BLaER1 (cell line): Measurements from ENCODE around the gene RGS11.
"Not testable (repeated sequence)": the region's sequence is repeated elsewhere in the genome, so short reads cannot be mapped to it uniquely, and the experiment has no call there.

Source experiments
- H3K27ac ChIP-seq: shearing (Covaris generic); formaldehyde crosslinking; 2 replicates; pipeline ENCODE4 v1.8.1; 2022
- H3K27me3 ChIP-seq: shearing (Covaris generic); formaldehyde crosslinking; 2 replicates; pipeline ENCODE4 v1.8.1; 2022
- H3K36me3 ChIP-seq: shearing (Covaris generic); formaldehyde crosslinking; 2 replicates; pipeline ENCODE4 v1.8.1; 2022
- H3K4me1 ChIP-seq: shearing (Covaris generic); formaldehyde crosslinking; 2 replicates; pipeline ENCODE4 v1.8.1; 2022
- H3K4me2 ChIP-seq: shearing (Covaris generic); formaldehyde crosslinking; 2 replicates; pipeline ENCODE4 v1.8.1; 2022
- H3K4me3 ChIP-seq: shearing (Covaris generic); formaldehyde crosslinking; 2 replicates; pipeline ENCODE4 v1.8.1; 2022
- H3K9ac ChIP-seq: shearing (Covaris generic); formaldehyde crosslinking; 2 replicates; pipeline ENCODE4 v1.8.1; 2022
- H3K9me3 ChIP-seq: shearing (Covaris generic); formaldehyde crosslinking; 2 replicates; pipeline ENCODE4 v1.8.1; 2022
- H4K20me1 ChIP-seq: shearing (Covaris generic); formaldehyde crosslinking; 2 replicates; pipeline ENCODE4 v1.8.1; 2022
- Cebpa-rat ChIP-seq: shearing (Covaris generic); IDR thresholded peaks from 2 replicates; pipeline ENCODE4 v1.8.1; 2022

Gene RGS11

DNA sequence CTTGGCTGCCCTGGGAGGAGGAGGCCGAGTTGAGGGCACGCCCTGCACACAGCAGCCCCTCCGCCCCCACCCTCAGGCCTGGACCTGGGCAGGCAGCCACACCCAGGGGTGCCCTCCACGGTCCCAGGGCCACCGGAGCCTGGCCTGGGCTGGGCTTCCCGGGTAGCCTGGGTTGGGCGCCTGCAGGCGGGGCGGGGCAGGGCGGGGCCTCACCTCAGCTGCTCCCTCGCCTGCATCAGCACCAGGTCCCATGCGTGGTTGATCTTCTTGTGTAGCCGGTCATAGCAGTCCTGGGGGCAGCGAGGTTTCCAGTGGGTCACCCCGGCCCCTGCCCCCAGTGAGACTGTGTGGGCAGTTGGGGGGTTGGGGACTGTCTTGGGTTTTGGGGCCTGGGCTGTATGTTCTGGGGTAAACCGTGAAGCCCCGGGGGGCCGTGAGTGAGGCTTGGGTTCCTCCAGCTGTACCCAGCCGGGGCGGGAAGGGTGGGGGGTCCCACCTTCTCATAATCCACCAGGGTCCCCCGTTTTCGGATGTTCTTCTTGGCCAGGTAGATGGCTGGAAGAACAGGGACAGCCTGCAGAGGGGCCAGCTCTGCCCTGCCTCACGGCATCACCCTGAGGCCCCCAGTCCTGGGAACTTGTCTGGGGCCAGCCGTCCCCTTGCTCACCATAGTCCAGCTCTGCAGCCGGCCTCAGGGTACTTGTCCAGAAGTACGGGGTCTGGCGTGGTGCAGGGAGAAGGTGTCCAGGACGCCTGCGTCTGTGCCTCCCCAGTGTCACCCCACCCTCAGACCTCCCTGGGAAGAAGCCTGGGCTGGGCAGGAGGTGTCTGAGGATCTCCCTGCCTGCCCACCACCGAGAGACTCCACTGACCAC is 2.0 kb downstream of the RGS11 start:
- Histone ChIP-seq H3K9ac (no peak overlapping the region), H3K36me3 (no peaks in the 10 kb centered on the region), H3K4me2 (no peak overlapping the region), H3K4me3 (no peak overlapping the region), H3K27ac (no peak overlapping the region), H3K9me3 (no peaks in the 10 kb centered on the region), H3K27me3 (peaks cover 47% of the 10 kb centered on the region), H4K20me1 (peaks cover 14% of the 10 kb centered on the region; the same call in 1 of the 2 replicates), H3K4me1 (peaks cover 9% of the 10 kb centered on the region)
- TF ChIP-seq Cebpa-rat = no peak

DNA sequence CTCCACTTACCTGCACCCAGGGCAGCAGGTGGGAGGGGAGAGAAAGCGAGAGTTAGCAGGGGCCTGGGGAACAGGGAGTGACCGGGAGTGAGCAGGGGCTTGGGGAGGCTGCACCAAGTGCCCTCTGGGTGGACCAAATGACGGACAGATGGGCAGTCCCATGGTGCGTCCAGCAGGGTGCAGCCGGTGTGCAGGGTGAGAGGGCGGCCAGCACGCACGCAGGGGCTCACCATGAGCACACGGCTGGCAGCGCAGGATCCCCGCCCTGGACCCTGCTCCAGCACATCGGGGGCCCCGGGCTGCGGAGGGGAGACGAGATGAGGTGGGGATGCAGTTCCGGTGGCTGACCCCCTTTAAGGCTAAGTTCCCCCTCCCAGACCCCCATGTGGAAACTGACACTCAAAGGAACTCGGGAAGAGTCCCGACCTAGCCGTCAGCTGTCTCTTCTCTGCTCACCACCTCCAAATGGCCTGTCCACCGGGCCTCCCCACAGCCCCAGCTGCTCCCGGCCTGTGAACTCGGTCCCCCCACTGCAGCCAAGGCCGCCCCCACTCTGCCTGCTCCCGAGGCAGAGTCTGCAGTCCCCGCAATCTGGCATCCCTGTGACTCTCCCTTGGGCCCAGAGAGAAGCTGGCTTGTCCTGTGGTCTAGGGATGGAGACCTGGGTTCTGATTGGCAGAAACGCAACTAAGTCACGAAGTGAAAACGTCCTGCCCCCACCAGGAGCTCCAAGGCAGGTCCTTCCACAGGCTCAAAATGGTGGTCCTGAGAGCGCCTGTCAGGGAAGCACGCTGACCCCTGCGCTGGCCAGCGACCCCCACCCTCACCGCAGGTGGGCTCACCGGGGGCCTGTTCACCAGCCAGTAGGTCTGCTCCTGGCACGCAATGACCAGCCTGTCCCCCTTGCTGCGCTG is 2.9 kb downstream of the RGS11 start:
- Histone ChIP-seq H3K9me3 (no peaks in the 10 kb centered on the region), H3K36me3 (no peaks in the 10 kb centered on the region), H3K27me3 (peaks cover 44% of the 10 kb centered on the region), H3K9ac (no peak overlapping the region), H3K4me3 (no peak overlapping the region), H3K4me2 (no peak overlapping the region), H3K27ac (no peak overlapping the region), H4K20me1 (peaks cover 14% of the 10 kb centered on the region; the same call in 1 of the 2 replicates), H3K4me1 (peaks cover 7% of the 10 kb centered on the region)
- no peak for TF ChIP-seq Cebpa-rat

DNA sequence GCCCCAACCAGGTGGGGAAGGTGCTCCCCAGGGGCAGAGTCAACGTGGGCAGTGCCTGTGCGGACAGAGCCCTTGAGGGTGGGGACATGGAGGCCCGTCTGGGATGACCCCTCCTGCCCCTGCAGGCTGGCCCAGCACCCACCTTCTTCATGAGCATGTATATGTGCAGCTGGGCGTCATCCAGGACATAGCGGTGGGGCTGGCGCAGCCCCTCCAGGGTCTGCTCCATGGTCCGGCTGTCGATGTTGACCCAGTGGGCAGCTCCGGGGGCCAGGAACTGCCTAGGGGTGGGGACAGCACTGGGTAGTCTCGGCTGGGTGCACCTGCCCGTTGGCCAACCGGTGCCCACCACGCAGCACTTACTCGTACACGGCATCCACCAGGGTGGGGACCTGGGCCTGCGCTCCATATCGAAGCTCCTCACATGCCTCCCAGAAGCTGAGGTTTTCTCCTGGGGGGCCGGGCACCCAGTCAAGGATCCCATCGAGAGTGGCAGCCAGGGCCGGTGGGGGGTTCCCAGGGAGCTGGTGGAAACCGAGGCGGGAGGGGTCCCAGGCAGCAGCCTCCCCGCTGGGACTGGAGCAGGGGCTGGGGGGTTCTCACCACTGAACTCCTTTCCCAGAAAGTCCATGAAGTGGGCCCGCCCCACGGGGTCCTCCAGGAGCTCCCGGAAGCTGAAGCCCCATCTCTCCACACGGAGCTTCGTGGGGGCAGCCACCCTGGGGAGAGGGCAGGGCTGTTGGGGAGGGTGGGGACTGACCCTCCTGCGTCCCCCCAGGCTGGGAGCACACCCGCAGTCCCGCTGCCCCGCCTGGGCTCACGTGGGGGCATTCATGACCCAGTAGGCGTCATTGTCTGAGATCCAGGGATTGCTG is 5.1 kb downstream of the RGS11 start:
- H3K4me3 ChIP-seq = no peak overlapping the region
- H3K27ac ChIP-seq = no peak overlapping the region
- H3K9ac ChIP-seq = no peak overlapping the region

DNA sequence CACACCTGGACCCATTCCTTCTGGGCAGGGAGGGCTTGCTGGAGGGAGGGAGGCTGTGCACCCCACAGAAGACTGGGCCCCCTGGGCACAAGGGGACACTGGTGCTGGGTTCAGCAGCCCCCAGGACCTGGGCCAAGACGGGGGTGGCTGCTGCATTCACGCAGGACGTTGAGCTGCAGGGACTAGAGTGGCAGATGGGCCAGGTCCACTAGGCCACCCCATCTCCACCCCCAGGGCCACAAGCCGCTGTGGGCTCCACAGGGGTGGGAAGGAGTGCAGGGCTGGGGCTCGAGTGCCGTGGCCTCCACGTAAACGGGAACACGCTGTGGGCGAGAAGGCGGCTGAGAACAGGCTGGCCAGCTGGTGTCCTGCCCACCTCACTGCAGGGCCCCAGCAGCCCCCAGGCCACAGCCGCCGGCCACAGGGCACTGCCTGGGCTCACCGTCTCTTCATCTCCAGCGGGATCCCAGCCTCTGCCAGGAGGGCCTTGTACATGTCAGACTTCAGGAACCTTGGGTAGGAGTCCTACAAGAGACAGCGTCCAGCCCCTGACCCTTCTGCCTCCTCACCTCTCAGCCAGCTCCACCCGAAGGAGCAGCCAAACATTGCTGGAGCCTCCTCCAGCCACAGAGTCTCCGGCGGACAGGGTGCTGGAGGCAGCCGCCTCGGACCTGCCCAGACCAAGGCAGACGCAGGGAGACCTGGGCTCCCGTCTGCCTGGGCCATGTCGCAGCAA is 6.5 kb downstream of the RGS11 start:
- Histone ChIP-seq H4K20me1 (0 out of 2 replicates have a peak, but pooled peaks cover 6% of the 10 kb centered on the region), H3K36me3 (peaks cover 22% of the 10 kb centered on the region), H3K4me3 (no peak overlapping the region), H3K4me2 (no peak overlapping the region), H3K27ac (no peak overlapping the region), H3K27me3 (peaks cover 8% of the 10 kb centered on the region), H3K9ac (no peak overlapping the region), H3K4me1 (no peaks in the 10 kb centered on the region), H3K9me3 (no peaks in the 10 kb centered on the region)
- no peak for TF ChIP-seq Cebpa-rat

More for the DNA sequence above, 5.1 kb downstream of the RGS11 start:
- Histone ChIP-seq H3K9me3 (no peaks in the 10 kb centered on the region), H3K4me2 (no peak overlapping the region), H3K27me3 (peaks cover 22% of the 10 kb centered on the region), H4K20me1 (0 out of 2 replicates have a peak, but pooled peaks cover 6% of the 10 kb centered on the region), H3K36me3 (peaks cover 8% of the 10 kb centered on the region; the same call in 1 of the 2 replicates), H3K4me1 (peaks cover 7% of the 10 kb centered on the region)
- no peak for TF ChIP-seq Cebpa-rat

DNA sequence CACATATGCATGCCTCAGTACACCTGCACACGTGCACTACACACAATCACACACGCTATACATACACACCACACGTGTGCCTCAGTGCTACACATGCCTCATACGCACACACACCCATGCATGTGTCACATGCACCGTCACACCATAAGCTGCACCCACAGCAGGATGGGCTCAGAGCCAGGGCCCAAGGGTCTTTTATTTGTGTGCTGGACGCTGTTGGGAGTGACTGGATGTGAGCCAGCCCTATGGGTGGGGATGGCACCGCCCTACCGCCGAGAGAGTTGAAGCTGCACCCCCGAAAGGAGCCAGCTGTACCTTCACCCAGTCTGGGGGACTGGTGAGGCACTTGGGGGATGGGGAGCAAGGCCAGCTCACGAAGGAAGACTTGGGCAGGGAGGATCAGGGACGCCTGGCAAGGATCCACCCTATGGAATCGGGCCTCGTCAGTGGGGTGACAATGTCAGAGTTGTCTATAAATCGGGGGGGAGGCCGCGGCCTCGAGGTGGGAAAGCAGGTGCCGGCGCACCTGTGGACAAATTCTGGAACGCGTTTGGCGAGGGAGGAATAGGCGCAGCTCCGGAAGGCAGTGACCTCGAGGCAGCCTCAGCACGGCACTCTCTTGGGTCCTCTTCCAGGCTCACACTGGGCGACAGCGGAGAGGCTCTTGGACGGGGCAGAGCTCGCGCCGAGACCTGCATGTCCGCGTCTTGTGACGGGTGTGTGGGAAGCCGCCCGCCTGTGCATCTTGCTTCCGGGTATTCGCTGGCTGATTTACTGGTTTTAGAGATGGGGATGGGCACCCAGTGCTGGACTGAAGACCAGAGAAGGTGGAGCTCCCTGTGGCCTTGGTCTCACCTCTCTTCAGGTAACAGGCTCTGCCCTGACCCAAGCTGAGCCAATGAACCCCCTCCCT is 7.3 kb downstream of the RGS11 start:
- Histone ChIP-seq H3K27me3 (peaks cover 4% of the 10 kb centered on the region; the same call in 1 of the 2 replicates), H3K4me3 (no peak overlapping the region), H3K27ac (no peak overlapping the region), H3K9me3 (no peaks in the 10 kb centered on the region), H4K20me1 (0 out of 2 replicates have a peak, but pooled peaks cover 6% of the 10 kb centered on the region), H3K36me3 (peaks cover 30% of the 10 kb centered on the region), H3K9ac (no peak overlapping the region), H3K4me1 (no peaks in the 10 kb centered on the region), H3K4me2 (no peak overlapping the region)
- no peak for TF ChIP-seq Cebpa-rat

DNA sequence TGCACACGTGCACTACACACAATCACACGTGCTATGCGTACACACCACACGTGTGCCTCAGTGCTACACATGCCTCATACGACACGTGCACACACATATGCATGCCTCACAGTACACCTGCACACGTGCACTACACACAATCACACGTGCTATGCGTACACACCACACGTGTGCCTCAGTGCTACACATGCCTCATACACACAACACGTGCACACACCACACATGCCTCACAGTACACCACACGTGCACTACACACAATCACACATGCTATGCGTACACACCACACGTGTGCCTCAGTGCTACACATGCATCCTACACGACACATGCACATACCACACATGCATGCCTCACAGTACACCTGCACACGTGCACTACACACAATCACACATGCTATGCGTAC is 8.2 kb downstream of the RGS11 start:
- H3K36me3 ChIP-seq = peaks cover 38% of the 10 kb centered on the region
- H3K4me3 ChIP-seq, H3K9ac ChIP-seq, H3K4me2 ChIP-seq, H3K9me3 ChIP-seq, H4K20me1 ChIP-seq, H3K4me1 ChIP-seq, H3K27ac ChIP-seq, H3K27me3 ChIP-seq: not testable (repeated sequence)

DNA sequence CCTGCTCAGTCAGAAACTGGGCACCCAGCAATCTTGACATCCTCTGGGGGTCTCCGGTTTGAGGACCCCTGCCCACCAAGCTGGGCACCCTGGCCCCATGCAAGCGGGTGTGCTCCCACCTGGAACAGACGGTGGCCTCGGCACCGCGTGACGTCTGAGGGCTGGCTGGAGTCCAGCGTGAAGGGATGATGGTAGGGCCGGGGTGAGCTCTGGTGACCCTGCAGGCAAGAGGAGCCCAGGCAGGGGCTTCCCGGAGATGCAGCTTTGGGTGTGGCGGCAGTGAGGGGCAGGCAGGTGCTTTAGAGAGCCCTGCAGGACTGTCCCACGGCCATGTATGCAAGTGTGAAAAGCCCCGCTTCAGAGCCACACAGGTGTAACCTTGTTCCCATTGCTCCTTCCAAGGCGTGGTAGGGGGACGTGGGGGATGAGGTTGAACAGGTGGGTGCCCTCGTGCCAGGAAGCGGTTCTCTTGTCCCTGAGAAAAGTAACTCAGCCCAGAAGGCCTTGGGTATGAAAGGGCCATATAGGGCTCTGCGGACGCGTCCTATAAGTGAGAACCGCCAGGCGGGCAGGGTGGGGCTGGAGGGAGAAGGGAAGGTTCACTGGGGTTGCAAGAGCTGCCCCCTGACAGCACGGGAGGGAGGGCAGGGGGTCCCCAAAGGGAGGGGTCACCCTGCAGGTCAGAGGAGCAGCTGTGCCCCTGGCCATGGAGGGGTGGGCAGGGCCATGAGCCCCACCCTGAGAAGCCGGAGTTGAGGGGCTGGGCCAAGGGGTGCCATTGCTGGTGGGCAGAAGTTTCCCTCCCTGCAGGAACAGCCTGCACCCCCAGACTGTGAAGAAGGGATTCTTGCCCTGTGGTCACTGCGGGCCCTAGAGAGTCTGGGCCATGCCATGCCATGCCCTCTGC is 9.2 kb downstream of the RGS11 start:
- Histone ChIP-seq H3K27me3 (no peaks in the 10 kb centered on the region), H3K4me1 (no peaks in the 10 kb centered on the region), H3K27ac (no peak overlapping the region), H3K36me3 (peaks cover 49% of the 10 kb centered on the region), H3K4me3 (no peak overlapping the region), H3K9ac (no peak overlapping the region), H4K20me1 (0 out of 2 replicates have a peak, but pooled peaks cover 6% of the 10 kb centered on the region), H3K9me3 (no peaks in the 10 kb centered on the region), H3K4me2 (no peak overlapping the region)
- no peak for TF ChIP-seq Cebpa-rat
